AG09309 (cell line): ENCODE measurements around the gene ETFBKMT.

Experiments
- DNase-seq: peaks from one replicate; pipeline ENCODE4 v3.0.0-alpha.2; 2010; ENCODE audit warnings: low read depth
- H3K4me3 ChIP-seq: 2 replicates; pipeline ENCODE4 v1.5.1; 2011; ENCODE audit warnings: mild to moderate bottlenecking, low read depth, low read length, moderate library complexity; ENCODE audit not compliant: control insufficient read depth
- TF ChIP-seq, protein P1 (sequence below): IDR thresholded peaks from 2 replicates; pipeline ENCODE4 v1.5.1; 2011; ENCODE audit warnings: mild to moderate bottlenecking, low read depth, low read length, inconsistent platforms; ENCODE audit not compliant: insufficient read depth, control insufficient read depth; ENCODE audit errors: missing control alignments

ETFBKMT gene

DNA sequence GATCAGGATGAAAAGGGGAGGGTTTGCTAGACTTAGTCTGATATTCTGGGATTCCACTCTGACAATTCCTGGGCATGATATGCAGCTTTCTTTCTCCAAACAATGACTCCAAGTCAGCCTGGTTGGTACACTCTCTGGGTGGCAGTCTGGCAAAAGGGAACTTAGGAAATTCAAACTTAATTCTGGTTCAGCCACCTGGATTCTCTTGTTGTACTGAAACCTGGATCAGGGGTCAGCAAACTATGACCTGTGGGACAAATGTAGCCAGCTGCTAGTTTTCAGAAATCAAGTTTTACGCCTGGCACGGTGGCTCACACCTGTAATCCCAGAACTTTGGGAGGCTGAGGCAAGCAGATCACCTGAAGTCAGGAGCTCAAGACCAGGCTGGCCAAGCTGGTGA lies 63.1 kb downstream of the ETFBKMT start:
- no peak for DNase-seq
- TF ChIP-seq, protein P1, sequence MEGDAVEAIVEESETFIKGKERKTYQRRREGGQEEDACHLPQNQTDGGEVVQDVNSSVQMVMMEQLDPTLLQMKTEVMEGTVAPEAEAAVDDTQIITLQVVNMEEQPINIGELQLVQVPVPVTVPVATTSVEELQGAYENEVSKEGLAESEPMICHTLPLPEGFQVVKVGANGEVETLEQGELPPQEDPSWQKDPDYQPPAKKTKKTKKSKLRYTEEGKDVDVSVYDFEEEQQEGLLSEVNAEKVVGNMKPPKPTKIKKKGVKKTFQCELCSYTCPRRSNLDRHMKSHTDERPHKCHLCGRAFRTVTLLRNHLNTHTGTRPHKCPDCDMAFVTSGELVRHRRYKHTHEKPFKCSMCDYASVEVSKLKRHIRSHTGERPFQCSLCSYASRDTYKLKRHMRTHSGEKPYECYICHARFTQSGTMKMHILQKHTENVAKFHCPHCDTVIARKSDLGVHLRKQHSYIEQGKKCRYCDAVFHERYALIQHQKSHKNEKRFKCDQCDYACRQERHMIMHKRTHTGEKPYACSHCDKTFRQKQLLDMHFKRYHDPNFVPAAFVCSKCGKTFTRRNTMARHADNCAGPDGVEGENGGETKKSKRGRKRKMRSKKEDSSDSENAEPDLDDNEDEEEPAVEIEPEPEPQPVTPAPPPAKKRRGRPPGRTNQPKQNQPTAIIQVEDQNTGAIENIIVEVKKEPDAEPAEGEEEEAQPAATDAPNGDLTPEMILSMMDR, result no peak
- no peak overlapping the region for H3K4me3 ChIP-seq
